ENCODE measurements around the gene RPS25. TPM values are rescaled to one million over a fixed set of nuclear protein-coding genes. Genes with fewer than 3 reads are reported as not detected.
"Not testable (repeated sequence)": the region's sequence is repeated elsewhere in the genome, so short reads cannot be mapped to it uniquely, and the experiment has no call there.

RPS25 gene
- total RNA-seq = 1,000 to 10,000 TPM; 2,183 to 2,206 TPM

DNA sequence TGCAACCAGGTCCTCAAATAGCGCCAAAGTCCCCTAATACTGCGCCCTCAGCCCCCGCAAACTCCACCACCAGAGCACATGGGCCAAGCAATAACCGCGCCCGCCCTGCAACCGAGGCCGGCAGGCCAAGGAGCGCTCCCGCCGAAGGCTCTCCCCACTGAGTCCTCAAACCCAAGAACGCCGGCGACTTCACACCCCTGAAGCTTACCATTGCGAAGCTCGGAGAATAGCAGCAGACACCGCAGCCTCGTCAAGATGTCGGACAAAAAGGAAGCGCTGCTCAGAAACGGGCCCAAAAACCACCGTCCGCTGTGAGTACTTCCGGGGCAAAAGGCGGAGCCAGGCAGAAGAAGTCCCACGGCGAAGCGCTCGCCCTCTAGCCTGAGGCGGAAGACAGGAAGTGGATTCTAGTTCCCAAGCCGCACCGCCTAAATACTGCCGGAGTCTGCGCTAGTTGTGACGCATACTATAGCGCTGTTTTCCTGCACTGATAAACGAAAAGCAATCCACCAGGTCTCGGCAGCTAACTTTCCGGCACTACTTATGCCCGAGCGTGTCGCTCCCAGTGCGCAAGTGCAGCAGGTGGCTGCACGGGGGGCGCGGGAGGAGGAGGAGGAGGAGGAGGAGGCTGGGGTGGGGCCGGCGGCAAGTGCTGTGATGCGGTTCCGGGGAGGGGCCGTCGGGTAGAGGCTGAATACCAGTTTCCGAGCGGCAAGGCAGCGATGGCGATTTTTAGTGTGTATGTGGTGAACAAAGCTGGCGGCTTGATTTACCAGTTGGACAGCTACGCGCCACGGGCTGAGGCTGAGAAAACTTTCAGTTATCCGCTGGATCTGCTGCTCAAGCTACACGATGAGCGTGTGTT lies at the start of gene RPS25, which contains the start of gene TRAPPC4:
TSS of gene RPS25 (minus strand) at position 270 of the 865 bp plus-strand sequence. CDS start at position 211, 59 bp downstream.
TSS of gene TRAPPC4 (plus strand) at position 693 of the 865 bp plus-strand sequence. CDS start at position 723, 30 bp downstream.
- H3K9me3 Mint-ChIP-seq = no peaks in the 10 kb centered on the region
- CTCF ChIA-PET = interaction anchor here (1.2 to 1.3 kb wide), 2 partner anchors 13 to 329 kb away, joined by 3 to 5 read pairs; partner anchors contain the start of gene SLC37A4
- peak; percentile 98 for DNase-seq
- intact Hi-C loops (cut with micrococcal nuclease) = loop anchor here (1.0 to 10.0 kb wide), 13 partner anchors 12 to 614 kb away; partner anchors contain the start of genes ARCN1, ATP5MG, C2CD2L and DDX6
- peaks cover 67% of the 10 kb centered on the region for H3K36me3 Mint-ChIP-seq (ENCODE audit: low read depth)
- H3K4me1 Mint-ChIP-seq (ENCODE audit: low read depth) = peaks cover 59% of the 10 kb centered on the region
- no peaks in the 10 kb centered on the region for H3K27me3 Mint-ChIP-seq (ENCODE audit: low read depth)
- H3K4me3 Mint-ChIP-seq = peak within 1 kb of the TSS; percentile 98
- H3K27ac Mint-ChIP-seq = peak within 1 kb of the TSS; percentile 99

DNA sequence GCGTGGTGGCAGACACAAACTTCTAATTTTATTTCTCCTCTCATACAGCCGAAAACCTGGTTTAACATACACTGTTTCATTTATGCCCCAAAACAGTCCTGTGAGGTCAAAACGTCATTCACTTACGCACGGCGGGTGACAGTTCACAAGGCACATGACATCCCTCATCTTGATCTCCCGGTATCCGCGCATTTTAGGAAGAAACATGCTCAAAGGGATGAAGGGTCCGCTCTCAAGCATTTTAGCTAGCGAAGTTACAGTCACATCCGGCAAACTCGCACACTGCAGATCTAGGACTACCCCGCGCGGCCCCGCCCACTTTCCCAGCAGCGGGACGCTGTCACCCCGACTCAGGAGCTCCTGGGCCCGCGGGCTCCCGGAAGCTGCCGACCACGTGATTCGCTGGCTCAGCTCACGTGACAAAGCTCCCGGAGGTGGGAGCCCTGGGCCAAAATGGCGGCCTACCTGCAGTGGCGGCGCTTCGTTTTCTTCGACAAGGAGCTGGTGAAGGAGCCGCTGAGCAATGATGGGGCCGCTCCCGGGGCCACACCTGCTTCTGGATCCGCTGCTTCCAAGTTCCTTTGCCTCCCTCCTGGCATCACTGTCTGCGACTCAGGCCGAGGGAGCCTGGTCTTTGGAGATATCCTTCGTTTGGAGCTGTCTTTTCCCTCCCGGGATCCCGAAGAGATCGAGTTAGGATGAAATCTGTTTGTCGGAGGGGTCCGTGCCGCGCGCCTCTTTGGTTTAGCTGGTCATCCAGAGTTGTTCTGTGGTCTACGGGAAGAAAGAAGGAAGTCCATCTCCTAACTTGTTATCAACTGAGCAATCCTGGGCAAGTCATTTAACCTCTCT lies 49.5 kb upstream of the RPS25 start, which contains the start of gene VPS11:
TSS of gene VPS11 (plus strand) at position 448 of the 852 bp plus-strand sequence. CDS start at position 454, 6 bp downstream.
- CTCF ChIA-PET = interaction anchor here (0.7 to 2.2 kb wide), 12 partner anchors 12 to 289 kb away, joined by 3 to 13 read pairs (median 4); partner anchors contain the start of gene HMBS
- Mint-ChIP-seq H3K36me3 (ENCODE audit: low read depth) (peaks cover 5% of the 10 kb centered on the region), H3K4me3 (peak within 1 kb of the TSS; percentile 91), H3K27ac (peak within 1 kb of the TSS; percentile 96), H3K9me3 (no peaks in the 10 kb centered on the region), H3K27me3 (ENCODE audit: low read depth) (no peaks in the 10 kb centered on the region), H3K4me1 (ENCODE audit: low read depth) (peaks cover 37% of the 10 kb centered on the region)
- peak; percentile 99 for DNase-seq
- intact Hi-C loops (cut with micrococcal nuclease) = loop anchor here (1.0 kb wide), 8 partner anchors 10 to 217 kb away; partner anchors contain the start of genes DPAGT1, HYOU1, NLRX1 and RPS25

DNA sequence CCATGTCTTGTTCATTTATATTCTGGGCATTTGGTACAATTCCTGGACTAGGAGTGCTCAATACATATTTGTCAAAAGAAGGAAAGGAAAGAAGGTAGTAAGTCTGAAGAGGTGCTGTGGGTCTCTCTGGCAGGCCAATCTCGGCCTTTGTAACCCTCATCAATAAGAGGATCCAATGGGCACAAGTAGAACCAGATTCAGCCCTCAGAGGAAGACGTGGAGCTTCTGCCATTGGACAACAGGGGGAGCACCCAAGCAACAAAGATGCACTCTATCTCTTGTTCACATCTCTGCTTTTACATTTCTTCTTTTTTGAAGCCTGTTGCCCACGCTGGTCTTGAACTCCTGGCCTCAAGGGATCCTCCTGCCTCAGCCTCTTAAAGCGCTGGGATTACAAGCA lies 47.2 kb upstream of the RPS25 start:
- peak; percentile 70 for DNase-seq
- Mint-ChIP-seq H3K9me3 (no peaks in the 10 kb centered on the region), H3K4me1 (ENCODE audit: low read depth) (peaks cover 40% of the 10 kb centered on the region), H3K27me3 (ENCODE audit: low read depth) (no peaks in the 10 kb centered on the region), H3K36me3 (ENCODE audit: low read depth) (peaks cover 5% of the 10 kb centered on the region), H3K27ac (peak overlapping the region; percentile 3), H3K4me3 (no peak overlapping the region)
- intact Hi-C loops (cut with micrococcal nuclease) = loop anchor here (1.0 kb wide), 2 partner anchors 132 to 258 kb away; no protein-coding TSS in a partner anchor
- CTCF ChIA-PET = interaction anchor here (0.7 to 1.1 kb wide), 4 partner anchors 9 to 44 kb away, joined by 3 to 4 read pairs (median 3); no protein-coding TSS in a partner anchor

DNA sequence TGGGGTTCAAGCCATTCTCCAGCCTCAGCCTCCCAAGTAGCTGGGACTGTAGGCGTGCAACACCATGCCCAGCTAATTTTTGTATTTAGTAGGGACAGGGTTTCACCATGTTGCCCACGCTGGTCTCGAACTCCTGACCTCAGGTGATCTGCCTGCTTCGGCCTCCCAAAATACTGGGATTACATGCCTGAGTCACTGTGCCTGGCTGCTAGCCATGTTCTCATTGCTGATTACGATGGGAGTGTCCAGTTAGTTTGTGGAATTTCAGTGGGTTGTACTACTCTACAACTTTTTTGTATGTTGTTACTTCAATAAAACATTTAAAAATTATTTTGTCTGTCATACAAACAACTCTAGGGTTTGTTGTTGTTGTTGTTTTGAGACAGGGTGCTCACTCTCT lies 44.6 kb upstream of the RPS25 start:
- no peak overlapping the region for H3K27ac Mint-ChIP-seq
- CTCF ChIA-PET = interaction anchor here (0.9 kb wide), 2 partner anchors 44 to 203 kb away, joined by 4 read pairs; no protein-coding TSS in a partner anchor
- no peak for DNase-seq
- peaks cover 2% of the 10 kb centered on the region for H3K36me3 Mint-ChIP-seq (ENCODE audit: low read depth)
- H3K4me3 Mint-ChIP-seq = no peak overlapping the region
- intact Hi-C loops (cut with micrococcal nuclease) = no loop called here
- H3K27me3 Mint-ChIP-seq (ENCODE audit: low read depth) = no peaks in the 10 kb centered on the region
- no peaks in the 10 kb centered on the region for H3K9me3 Mint-ChIP-seq
- H3K4me1 Mint-ChIP-seq (ENCODE audit: low read depth) = peaks cover 34% of the 10 kb centered on the region

DNA sequence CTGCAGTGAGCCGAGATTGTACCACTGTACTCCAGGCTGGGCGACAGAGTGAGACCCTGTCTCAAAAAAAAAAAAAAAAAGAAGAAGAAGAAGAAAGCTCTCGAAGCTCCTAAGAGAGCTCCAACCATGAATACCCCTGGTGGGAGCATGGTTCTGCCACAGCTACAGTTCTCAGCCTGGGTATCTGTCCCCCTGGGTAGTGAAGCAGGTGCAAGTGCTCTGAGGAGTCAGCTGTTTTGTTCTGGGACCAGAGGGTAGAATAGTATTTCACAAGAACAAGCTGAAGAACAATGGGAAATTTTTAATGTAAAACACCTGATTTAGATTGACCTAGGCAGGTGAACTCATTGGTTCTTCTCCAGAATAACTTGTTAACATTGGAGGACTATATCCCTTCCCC lies 43.1 kb upstream of the RPS25 start:
- Mint-ChIP-seq H3K27me3 (ENCODE audit: low read depth) (no peaks in the 10 kb centered on the region), H3K4me3 (no peak overlapping the region), H3K36me3 (ENCODE audit: low read depth) (peaks cover 3% of the 10 kb centered on the region), H3K4me1 (ENCODE audit: low read depth) (peaks cover 30% of the 10 kb centered on the region), H3K27ac (no peak overlapping the region), H3K9me3 (no peaks in the 10 kb centered on the region)
- CTCF ChIA-PET = interaction anchor here (1.1 kb wide), 1 partner anchor 30 kb away, joined by 3 read pairs; no protein-coding TSS in a partner anchor
- intact Hi-C loops (cut with micrococcal nuclease) = no loop called here
- DNase-seq = no peak

DNA sequence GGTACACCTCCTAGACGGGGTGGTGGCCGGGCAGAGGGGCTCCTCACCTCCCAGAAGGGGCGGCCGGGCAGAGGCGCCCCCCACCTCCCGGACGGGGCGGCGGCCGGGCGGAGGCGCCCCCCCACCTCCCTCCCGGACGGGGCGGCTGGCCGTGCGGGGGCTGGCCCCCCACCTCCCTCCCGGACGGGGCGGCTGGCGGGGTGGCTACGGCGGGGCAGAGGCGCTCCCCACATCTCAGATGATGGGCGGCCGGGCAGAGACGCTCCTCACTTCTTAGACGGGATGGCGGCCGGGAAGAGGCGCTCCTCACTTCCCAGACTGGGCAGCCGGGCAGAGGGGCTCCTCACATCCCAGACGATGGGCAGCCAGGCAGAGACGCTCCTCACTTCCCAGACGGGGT lies 41.0 kb upstream of the RPS25 start:
- CTCF ChIA-PET; intact Hi-C loops (cut with micrococcal nuclease); H3K4me3 Mint-ChIP-seq; H3K27me3 Mint-ChIP-seq (ENCODE audit: low read depth); DNase-seq; H3K9me3 Mint-ChIP-seq; H3K27ac Mint-ChIP-seq: not testable (repeated sequence)
- H3K4me1 Mint-ChIP-seq (ENCODE audit: low read depth) = peaks cover 37% of the 10 kb centered on the region
- H3K36me3 Mint-ChIP-seq (ENCODE audit: low read depth) = peaks cover 12% of the 10 kb centered on the region

DNA sequence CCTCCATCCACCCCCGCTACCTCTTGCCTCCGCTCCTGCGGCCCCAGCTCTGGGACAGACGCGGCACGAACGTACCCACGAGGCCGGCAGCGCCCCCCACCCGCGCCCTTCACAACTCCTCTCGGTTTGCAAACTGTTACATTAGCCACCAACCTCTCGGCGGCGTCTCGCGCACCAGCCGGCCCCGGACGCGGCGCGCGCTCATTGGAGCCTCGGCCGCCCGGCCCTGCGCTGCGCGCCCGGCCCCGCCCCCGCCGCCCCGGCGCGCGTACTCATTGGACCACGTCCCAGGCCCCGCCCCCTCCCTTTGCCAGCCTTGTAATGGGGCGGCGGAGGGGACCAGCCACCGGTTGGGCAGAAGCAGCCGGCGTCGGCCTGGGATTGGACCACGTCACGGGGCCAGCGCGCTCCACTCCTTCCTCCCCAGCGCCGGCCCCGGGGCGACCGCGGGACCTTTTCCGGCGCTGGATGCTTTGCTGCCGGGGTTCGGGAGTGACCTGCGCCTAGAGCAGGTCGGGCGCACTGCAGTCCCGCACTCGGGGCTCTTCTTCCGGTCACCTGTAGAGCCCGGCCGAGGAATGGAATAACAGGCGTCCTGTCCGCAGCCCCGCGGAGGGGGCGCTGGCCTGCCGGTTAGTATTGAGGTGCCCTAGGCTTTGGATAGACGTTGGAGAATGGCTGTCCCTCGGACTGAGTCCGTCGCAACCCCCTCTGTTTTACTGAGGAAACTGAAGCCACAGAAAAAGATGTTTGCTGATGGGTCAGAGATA lies 39.0 kb upstream of the RPS25 start, which contains the start of gene HYOU1:
TSS of gene HYOU1 (minus strand) at position 206 of the 770 bp plus-strand sequence. CDS start 1,045 bp downstream, outside the sequence.
- Mint-ChIP-seq H3K27ac (peak within 1 kb of the TSS; percentile 95), H3K27me3 (ENCODE audit: low read depth) (no peaks in the 10 kb centered on the region), H3K9me3 (no peaks in the 10 kb centered on the region), H3K4me1 (ENCODE audit: low read depth) (peaks cover 53% of the 10 kb centered on the region), H3K36me3 (ENCODE audit: low read depth) (peaks cover 27% of the 10 kb centered on the region), H3K4me3 (peak within 1 kb of the TSS; percentile 98)
- intact Hi-C loops (cut with micrococcal nuclease) = loop anchor here (1.0 to 2.0 kb wide), 11 partner anchors 10 to 266 kb away; partner anchors contain the start of genes CBL, CENATAC, DPAGT1 and HINFP
- CTCF ChIA-PET = interaction anchor here (0.6 to 1.7 kb wide), 11 partner anchors 8 to 367 kb away, joined by 3 to 13 read pairs (median 3); partner anchors contain the start of genes DPAGT1 and VPS11
- peak; percentile 99 for DNase-seq

DNA sequence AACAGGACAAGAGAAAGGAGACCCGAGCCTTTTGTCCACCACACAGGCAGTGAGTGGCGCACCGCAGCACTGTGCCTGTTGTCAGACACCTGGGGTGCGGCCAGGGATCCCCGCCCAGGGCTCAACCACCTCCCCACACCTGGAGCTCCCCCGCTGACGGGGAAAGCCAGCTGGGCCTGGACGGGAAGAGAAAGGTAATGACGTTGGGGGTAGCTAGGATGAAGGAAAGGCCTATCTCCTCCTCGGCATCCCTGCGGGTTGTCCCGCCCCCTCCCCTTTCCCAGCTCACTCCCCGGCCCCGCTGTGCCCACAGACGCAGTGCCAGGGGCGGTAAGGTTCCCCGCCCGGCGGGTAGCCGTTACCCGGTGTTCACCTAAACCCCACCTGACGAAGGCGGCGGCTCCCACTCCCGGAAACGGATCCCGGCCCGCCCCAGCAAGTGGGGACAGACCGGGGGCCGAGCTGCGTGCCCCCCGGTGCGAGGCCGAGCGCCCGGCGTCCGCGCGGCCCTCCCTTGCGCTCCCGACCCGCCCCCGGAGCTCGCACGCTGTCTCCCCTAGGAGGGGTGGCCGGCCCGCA lies 38.4 kb upstream of the RPS25 start:
- intact Hi-C loops (cut with micrococcal nuclease) = loop anchor here (2.0 kb wide), 5 partner anchors 38 to 266 kb away; partner anchors contain the start of genes CBL and HINFP
- H3K27ac Mint-ChIP-seq = peak overlapping the region; percentile 95
- peaks cover 59% of the 10 kb centered on the region for H3K4me1 Mint-ChIP-seq (ENCODE audit: low read depth)
- no peaks in the 10 kb centered on the region for H3K9me3 Mint-ChIP-seq
- H3K36me3 Mint-ChIP-seq (ENCODE audit: low read depth) = peaks cover 32% of the 10 kb centered on the region
- CTCF ChIA-PET = interaction anchor here (0.6 to 1.7 kb wide), 13 partner anchors 8 to 366 kb away, joined by 3 to 13 read pairs (median 3); partner anchors contain the start of genes DPAGT1 and VPS11
- peak; percentile 64 for DNase-seq
- H3K4me3 Mint-ChIP-seq = peak overlapping the region; percentile 98
- no peaks in the 10 kb centered on the region for H3K27me3 Mint-ChIP-seq (ENCODE audit: low read depth)

DNA sequence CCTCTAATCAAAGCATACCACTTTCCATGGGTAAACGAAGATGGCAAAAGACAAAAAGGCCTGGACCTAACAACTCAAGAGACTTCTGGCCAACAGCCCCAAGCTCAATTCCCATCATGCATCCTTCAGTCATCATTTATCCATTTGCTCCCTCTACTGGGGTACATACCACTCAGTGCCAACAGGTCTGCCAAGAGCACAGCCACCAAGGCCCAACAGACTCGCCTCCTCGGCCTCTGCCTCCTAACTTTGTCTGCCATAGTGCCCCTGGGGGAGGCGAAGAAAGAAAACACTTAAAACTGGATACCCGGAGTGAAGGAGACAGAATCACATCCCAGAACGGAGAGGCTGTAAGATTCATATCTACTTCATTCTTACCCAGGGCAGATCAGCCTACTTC lies 37.8 kb upstream of the RPS25 start:
- CTCF ChIA-PET = interaction anchor here (0.6 to 1.7 kb wide), 11 partner anchors 9 to 366 kb away, joined by 3 to 13 read pairs (median 3); partner anchors contain the start of gene VPS11
- intact Hi-C loops (cut with micrococcal nuclease) = loop anchor here (2.0 kb wide), 5 partner anchors 39 to 267 kb away; partner anchors contain the start of genes CBL and HINFP
- no peak for DNase-seq
- no peaks in the 10 kb centered on the region for H3K27me3 Mint-ChIP-seq (ENCODE audit: low read depth)
- peaks cover 59% of the 10 kb centered on the region for H3K4me1 Mint-ChIP-seq (ENCODE audit: low read depth)
- peak overlapping the region; percentile 71 for H3K27ac Mint-ChIP-seq
- H3K4me3 Mint-ChIP-seq = peak overlapping the region; percentile 98
- peaks cover 38% of the 10 kb centered on the region for H3K36me3 Mint-ChIP-seq (ENCODE audit: low read depth)
- no peaks in the 10 kb centered on the region for H3K9me3 Mint-ChIP-seq

DNA sequence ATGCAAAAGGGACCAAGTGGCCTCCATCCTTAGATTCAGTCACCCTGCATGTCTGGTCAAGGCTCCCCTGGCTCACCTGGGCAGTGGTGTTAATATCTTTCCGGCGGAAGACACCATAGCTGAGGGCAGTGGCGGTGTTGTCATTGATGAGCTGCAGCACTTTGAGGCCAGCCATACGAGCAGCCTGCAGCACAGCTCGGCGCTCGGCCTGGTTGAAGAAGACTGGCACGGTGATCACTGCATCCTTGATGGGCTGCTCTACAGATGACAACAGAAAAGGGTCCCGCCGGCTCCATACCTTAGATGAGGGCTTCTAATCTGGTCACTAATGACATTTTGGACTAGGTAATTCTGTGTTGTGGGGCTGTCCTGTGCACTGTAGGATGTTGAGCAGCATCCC lies 36.3 kb upstream of the RPS25 start:
- Mint-ChIP-seq H3K4me1 (ENCODE audit: low read depth) (peaks cover 59% of the 10 kb centered on the region), H3K27ac (peak overlapping the region; percentile 24), H3K27me3 (ENCODE audit: low read depth) (no peaks in the 10 kb centered on the region), H3K36me3 (ENCODE audit: low read depth) (peaks cover 46% of the 10 kb centered on the region), H3K9me3 (no peaks in the 10 kb centered on the region), H3K4me3 (peak overlapping the region; percentile 41)
- CTCF ChIA-PET = interaction anchor here (0.6 to 1.4 kb wide), 2 partner anchors 45 to 621 kb away, joined by 3 read pairs; no protein-coding TSS in a partner anchor
- DNase-seq = no peak
- intact Hi-C loops (cut with micrococcal nuclease) = no loop called here

Measured in activated naive CD4-positive, alpha-beta T cell treated with anti-CD3 and anti-CD28 coated beads for 36 hours (primary cell).